ENCODE measurements around the gene H2BW2.
"Not testable (repeated sequence)": the region's sequence is repeated elsewhere in the genome, so short reads cannot be mapped to it uniquely, and the experiment has no call there.

Gene H2BW2

GRCh38 chrX:104039689-104040505 lies at the start of gene H2BW2:
TSS of gene H2BW2 (plus strand) at chrX:104039956. CDS start at chrX:104039995, 39 bp downstream.
- DNase-seq, result no peak

GRCh38 chrX:103999234-103999633 lies 40.5 kb upstream of the H2BW2 start:
- no peak for DNase-seq

- no peak for DNase-seq
These were observed 30.9 kb upstream of the H2BW2 start for GRCh38 chrX:104008831-104009230.

- DNase-seq, result no peak
These were observed 26.6 kb upstream of the H2BW2 start for GRCh38 chrX:104013158-104013557.

- no peak for DNase-seq
These were observed 26.1 kb upstream of the H2BW2 start, which contains the start of gene H2BW1 for GRCh38 chrX:104013606-104014005. TSS of gene H2BW1 (minus strand) at chrX:104013708. CDS start at chrX:104013576, 132 bp downstream.

GRCh38 chrX:104015576-104015975 lies 24.2 kb upstream of the H2BW2 start:
- DNase-seq, result not testable (repeated sequence)

- DNase-seq, result no peak
These were observed 21.6 kb upstream of the H2BW2 start for GRCh38 chrX:104018126-104018525.

- no peak for DNase-seq
These were observed 1.2 kb downstream of the H2BW2 start for GRCh38 chrX:104041003-104041402.

GRCh38 chrX:104045642-104046041 lies 5.9 kb downstream of the H2BW2 start:
- DNase-seq, result no peak

- no peak for DNase-seq
These were observed 7.4 kb downstream of the H2BW2 start for GRCh38 chrX:104047171-104047570.

- DNase-seq, result not testable (repeated sequence)
These were observed 15.2 kb downstream of the H2BW2 start for GRCh38 chrX:104054956-104055355.

GRCh38 chrX:104062636-104063035 lies 22.9 kb downstream of the H2BW2 start:
- DNase-seq, result not testable (repeated sequence)

- not testable (repeated sequence) for DNase-seq
These were observed 36.2 kb downstream of the H2BW2 start, which contains the start of gene TMSB15C for GRCh38 chrX:104075778-104076445. TSS of gene TMSB15C (minus strand) at chrX:104076236.

GRCh38 chrX:104077854-104078253 lies 38.1 kb downstream of the H2BW2 start:
- DNase-seq, result not testable (repeated sequence)

- no peak for DNase-seq
These were observed 44.3 kb downstream of the H2BW2 start for GRCh38 chrX:104084063-104084462.

- DNase-seq, result no peak
These were observed 45.0 kb downstream of the H2BW2 start for GRCh38 chrX:104084534-104085277.

GRCh38 chrX:104085477-104085876 lies 45.7 kb downstream of the H2BW2 start:
- no peak for DNase-seq

- no peak for DNase-seq
These were observed 46.2 kb downstream of the H2BW2 start for GRCh38 chrX:104085919-104086318.

Data from hematopoietic multipotent progenitor cell treated with erythropoietin and hydrocortisone succinate and interleukin-3 and kit ligand, for 6 days (in vitro differentiated cells).